Muscle of arm (tissue), 12 donors: ENCODE data around the gene CHSY1. TPM values are rescaled to one million over a fixed set of nuclear protein-coding genes. Genes with fewer than 3 reads are reported as not detected.

Experiments
- DNase-seq: peaks from one replicate; pipeline ENCODE4 v3.0.0-alpha.2; 2013
- polyA plus RNA-seq, 12 donors: library from polyadenylated mRNA; unstranded; fragments of 120-200 nt; gene quantifications; one replicate each; pipeline ENCODE4 v1.2.1, GENCODE V29; 2013; ENCODE audit not compliant: insufficient read length in 12 of 12

CHSY1 gene
- polyA plus RNA-seq, 12 donors = 28.3 to 51.3 (median 38.3) TPM; not detected in 1

GRCh38 chr15:101213570-101213969 is 38.3 kb downstream of the CHSY1 start:
- no peak for DNase-seq

DNA sequence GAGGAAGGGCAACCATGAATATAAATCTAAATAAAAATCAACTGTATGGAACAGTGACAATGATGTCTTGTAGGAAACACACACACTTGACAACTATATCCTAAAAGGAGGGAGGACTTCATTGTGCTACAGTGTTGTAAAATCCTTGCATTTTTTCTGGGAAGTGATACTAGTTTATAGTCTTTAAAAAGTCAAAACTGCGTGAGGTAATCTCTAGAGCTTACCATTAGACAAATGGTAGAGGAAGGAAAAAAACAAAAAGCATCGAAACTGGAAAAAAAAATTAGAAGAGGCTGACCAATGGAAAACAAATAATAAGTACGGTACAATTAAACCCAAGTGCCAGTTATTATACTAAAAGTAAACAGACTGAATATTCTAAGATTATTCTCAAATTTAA is 38.7 kb downstream of the CHSY1 start:
- no peak for DNase-seq

GRCh38 chr15:101211897-101212296 is 40.0 kb downstream of the CHSY1 start:
- DNase-seq = no peak

DNA sequence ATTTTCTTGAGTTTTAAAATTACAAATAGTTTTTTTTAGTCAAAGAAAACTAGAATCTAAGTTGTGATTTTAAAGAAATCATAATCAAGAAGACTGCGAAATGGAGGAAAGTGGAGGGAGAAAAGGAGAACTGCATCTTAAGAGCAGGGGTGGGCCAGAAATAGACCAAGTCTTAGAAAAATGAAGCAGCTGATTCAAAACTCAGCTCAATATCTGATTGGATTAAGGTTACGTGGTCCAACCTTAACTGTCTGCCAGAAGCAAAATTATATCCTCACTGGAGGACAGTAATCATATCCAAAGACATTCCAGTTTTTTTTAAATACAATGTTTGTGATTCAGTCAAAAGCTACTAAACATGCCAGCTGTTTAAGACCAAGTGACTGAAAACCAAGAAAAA is 41.4 kb downstream of the CHSY1 start:
- no peak for DNase-seq

- no peak for DNase-seq
Measured at GRCh38 chr15:101210058-101210457, 41.8 kb downstream of the CHSY1 start.

- no peak for DNase-seq
Measured at GRCh38 chr15:101209285-101209845, 42.5 kb downstream of the CHSY1 start.

- DNase-seq = no peak
Measured at GRCh38 chr15:101207867-101208288, 44.0 kb downstream of the CHSY1 start.

DNA sequence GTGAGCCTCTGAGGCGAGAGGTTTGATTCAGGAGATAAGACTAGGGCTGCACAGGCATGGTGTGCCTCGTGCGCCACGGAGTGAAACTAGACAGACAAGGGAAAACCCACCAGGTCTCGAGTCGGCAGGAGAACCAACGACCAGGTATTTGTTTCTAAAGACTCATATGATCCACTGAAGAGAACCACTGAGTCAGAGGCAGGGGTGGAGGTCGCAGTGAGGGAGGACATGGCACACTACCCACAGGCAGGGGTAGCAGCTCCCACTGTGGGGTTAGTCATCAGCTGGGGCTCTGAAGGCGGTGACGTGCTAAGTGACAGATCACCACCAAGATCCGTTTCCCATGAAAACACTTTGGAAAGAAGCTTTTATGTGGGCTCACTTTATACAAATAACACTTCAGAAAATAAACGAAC is 45.7 kb downstream of the CHSY1 start:
- DNase-seq = no peak

DNA sequence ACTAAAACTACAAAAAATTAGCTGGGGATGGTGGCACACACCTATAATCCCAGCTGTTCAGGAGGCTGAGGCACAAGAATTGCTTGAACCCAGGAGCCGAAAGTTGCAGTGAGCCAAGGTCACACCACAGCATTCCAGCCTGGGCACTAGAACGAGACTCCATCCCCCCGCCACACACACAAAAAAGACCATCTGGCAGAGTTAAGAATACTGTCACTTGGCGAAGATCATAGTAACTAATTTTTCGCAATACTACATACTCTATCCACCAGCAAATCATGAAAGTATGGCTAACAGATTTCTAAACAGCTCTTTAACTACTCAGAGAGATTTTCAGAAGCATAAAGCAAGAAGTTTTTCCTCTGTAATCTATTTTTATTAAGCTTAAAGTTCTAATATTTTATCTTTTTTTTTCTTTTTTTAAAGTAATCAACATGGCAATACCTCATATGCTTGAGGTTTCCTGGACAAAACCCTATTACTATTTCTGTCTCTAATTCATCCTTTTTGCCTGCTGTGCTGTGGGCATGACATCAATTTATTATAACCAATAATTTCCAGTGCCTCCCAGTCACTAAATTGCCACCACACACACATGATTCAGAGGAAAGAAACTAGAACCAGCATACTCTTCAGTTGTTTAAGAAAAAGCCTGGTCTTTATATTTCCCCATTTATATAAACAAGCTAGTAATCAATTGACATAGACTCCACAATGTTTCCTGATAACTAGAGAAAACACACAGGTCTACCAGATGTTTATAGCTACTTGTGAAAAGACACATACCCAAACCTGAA is 46.9 kb downstream of the CHSY1 start:
- no peak for DNase-seq

GRCh38 chr15:101203607-101204189 is 48.1 kb downstream of the CHSY1 start:
- DNase-seq = no peak

DNA sequence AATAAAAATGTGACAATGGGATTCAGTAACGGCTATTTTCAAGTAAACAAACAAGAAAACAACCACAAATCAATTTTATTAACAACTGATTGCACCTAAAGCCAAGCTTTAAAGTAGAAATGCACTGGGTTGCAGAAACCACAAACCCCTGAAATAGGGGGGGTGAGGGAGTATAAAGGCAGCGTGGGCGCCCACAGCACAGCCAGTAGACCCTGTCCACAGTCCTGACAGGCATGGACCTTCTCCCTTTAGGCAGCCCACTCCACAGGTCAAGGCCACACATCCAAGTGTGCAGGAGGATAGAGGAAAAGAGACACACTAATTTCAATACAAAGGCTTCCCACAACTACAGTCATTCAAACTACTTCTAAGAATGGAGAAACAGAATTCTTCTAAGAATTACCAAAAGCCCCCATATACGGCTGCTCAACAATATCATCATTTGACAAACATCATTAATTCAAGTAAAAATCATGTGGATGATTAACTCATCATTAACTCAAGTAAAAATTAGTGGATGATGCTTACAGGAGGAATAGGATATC is 48.7 kb downstream of the CHSY1 start:
- DNase-seq = no peak

- DNase-seq = peak; percentile 90
Measured at GRCh38 chr15:101201411-101202174, 50.3 kb downstream of the CHSY1 start.

GRCh38 chr15:101200181-101200580 is 51.7 kb downstream of the CHSY1 start:
- DNase-seq = no peak

DNA sequence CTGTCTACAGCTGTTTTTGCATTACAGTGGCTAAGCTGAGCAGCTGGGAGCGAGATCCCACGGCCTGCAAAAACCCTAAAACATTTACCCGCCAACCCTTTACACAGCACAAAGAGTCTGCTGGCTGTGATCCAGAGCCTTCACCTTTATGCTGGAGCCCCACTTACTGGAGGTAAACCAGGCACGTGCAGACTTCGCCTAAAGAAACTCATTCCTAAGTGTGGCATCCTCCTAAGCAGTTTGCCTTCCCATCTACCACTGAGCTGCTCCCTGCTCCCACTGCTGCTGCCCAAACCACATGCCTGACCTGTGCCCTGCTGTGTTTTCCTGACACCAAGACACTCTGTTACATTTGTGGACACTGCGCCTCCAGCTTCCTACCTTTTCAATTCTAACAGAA is 53.0 kb downstream of the CHSY1 start:
- no peak for DNase-seq

- DNase-seq = no peak
Measured at GRCh38 chr15:101198031-101198575, 53.7 kb downstream of the CHSY1 start.

DNA sequence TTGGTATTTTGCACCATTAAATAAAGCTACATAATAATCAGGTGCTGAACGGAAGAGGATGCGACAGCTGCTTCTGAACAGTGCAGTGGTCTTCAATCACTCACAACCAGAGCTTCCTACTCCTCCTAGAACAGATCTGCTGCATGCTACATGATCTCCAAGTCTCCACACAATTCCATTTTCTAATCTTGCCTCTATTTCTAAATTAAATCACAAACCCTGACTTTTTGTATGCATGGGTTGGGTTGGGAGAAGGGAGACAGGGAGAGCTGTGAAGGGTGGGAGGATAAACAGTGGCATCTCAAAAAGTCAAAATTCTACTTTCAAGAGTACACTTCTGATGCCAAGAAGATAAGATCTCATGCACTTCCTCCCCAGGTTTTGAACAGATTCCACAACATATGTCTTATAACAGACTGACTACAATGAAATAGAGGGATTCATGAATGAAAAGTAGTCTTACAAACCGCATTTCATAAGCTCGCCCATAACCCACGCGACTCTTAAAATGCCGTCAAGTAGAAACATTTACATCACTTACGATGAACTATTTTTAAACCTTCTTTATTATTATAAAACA is 57.2 kb downstream of the CHSY1 start:
- DNase-seq = no peak

- no peak for DNase-seq
Measured at GRCh38 chr15:101193806-101194545, 57.9 kb downstream of the CHSY1 start.

DNA sequence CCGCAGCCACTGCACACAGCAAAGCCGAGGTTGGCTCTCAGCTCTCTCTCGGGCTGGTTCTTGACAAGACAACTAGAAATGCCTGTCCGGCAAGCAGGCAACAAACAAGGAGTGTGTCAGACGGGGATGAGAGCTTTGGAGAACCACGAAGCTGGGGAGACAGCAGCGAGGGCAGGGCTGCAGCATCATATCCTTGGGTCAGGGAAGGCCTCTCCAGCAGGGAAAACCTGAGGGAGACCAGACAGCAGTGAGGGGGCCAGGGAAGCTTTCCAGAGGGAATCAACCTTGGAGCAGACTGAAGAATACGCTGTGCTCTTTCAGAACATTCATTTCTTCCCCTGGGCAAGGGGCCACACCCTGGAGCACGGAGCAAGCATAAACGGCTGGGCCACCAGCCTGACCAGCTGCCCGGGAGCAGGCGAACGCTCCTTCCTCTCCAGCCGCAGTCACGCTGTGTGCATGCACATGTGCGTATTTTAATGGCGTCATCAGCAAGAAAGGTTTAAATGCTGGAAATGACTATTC is 58.7 kb downstream of the CHSY1 start:
- DNase-seq = no peak

DNA sequence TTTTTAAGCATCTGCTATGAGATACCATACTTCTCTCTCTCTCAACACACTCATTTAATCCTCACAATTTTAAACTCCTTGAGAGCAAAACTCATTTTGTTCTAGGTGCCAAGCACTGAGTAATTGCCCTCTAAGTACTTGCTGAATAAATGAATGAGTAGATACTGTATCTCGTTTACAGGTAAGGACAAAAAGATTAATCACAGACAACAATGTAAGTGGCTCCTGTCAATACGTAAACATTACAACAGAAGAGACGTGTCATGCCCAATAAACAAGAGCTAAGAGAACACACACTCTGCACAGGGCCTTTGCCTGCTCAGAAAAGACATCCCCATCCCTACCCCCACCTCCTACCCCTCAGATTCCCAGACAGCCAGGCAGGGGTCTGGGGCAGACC is 59.8 kb downstream of the CHSY1 start:
- DNase-seq = no peak

GRCh38 chr15:101191242-101191641 is 60.6 kb downstream of the CHSY1 start:
- no peak for DNase-seq
